Measurements from ENCODE around the gene SON. TPM values are rescaled to one million over a fixed set of nuclear protein-coding genes. Genes with fewer than 3 reads are reported as not detected.

The SON gene
- total and polyA plus RNA-seq, 2 of the 13 experiments (the other 11 are each of a cell fraction or from before 2014, with no cell fraction given): 61.3 to 78.3 TPM

DNA sequence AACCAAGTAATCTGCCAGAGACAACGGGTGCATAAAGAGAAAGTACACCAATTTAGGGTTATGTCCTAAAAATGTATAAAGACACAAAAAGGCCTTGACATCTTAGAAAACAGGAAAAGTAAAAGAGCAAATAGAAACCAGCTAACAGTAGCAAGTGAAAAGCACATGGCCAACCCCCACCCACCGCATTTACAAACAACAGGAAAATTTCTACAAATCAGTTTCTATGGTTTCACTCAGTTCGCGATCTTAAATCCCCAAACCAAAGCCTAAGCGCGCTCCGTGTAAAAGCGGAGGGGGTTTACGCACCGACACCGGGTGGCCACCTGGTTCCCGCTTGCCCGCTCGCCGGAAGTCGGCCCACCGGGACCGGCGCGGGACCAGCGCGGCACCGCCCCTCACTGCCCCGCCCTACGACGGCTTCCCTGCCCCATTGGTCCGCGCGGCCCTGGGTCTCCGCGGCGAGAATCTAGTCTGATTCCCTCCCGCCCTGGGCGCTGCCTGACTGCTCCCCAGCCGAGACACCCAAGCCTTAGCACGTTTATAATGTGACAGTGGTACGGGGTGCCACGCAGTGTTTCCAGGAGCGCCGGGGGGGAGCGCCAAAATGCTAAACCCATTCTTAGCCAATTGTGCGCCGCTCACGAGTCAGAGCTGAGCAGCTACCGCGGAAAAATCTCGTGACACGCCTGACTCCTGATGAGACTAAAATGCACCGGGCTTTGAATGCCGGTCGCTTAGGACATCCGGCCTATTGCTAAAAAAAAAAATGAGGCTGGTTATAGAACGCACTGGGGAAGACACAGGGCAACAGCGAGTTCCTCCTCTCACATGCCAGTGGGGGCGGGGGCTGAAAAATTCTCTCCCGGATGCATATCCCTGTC lies 840 bp upstream of the SON start, which contains the start of gene GART (continued):
- no peak for TF ChIP-seq ELF1 (CRISPR knock-in tag; IDR thresholded peaks at IDR 0.05)
- TF ChIP-seq, protein P1, sequence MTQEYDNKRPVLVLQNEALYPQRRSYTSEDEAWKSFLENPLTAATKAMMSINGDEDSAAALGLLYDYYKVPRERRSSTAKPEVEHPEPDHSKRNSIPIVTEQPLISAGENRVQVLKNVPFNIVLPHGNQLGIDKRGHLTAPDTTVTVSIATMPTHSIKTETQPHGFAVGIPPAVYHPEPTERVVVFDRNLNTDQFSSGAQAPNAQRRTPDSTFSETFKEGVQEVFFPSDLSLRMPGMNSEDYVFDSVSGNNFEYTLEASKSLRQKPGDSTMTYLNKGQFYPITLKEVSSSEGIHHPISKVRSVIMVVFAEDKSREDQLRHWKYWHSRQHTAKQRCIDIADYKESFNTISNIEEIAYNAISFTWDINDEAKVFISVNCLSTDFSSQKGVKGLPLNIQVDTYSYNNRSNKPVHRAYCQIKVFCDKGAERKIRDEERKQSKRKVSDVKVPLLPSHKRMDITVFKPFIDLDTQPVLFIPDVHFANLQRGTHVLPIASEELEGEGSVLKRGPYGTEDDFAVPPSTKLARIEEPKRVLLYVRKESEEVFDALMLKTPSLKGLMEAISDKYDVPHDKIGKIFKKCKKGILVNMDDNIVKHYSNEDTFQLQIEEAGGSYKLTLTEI (CRISPR knock-in tag; conservative IDR thresholded peaks at IDR 0.05): no peak
- TF ChIP-seq, protein P2, sequence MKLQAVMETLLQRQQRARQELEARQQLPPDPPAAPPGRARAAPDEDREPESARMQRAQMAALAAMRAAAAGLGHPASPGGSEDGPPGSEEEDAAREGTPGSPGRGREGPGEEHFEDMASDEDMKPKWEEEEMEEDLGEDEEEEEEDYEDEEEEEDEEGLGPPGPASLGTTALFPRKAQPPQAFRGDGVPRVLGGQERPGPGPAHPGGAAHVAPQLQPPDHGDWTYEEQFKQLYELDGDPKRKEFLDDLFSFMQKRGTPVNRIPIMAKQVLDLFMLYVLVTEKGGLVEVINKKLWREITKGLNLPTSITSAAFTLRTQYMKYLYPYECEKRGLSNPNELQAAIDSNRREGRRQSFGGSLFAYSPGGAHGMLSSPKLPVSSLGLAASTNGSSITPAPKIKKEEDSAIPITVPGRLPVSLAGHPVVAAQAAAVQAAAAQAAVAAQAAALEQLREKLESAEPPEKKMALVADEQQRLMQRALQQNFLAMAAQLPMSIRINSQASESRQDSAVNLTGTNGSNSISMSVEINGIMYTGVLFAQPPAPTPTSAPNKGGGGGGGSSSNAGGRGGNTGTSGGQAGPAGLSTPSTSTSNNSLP (IDR thresholded peaks at IDR 0.05; ENCODE audit: low read depth, low read length): 0 out of 2 replicates have a peak, but pooled peaks have one; percentile 7
- no peak for TF ChIP-seq SP1 (IDR thresholded peaks at IDR 0.05)
- TF ChIP-seq SP1 (CRISPR knock-in tag; IDR thresholded peaks at IDR 0.05): peak; percentile 81
- TF ChIP-seq POLR2AphosphoS5 (IDR thresholded peaks at IDR 0.05; ENCODE audit: low read depth, low read length): peak; percentile 72
- TF ChIP-seq, protein P3, sequence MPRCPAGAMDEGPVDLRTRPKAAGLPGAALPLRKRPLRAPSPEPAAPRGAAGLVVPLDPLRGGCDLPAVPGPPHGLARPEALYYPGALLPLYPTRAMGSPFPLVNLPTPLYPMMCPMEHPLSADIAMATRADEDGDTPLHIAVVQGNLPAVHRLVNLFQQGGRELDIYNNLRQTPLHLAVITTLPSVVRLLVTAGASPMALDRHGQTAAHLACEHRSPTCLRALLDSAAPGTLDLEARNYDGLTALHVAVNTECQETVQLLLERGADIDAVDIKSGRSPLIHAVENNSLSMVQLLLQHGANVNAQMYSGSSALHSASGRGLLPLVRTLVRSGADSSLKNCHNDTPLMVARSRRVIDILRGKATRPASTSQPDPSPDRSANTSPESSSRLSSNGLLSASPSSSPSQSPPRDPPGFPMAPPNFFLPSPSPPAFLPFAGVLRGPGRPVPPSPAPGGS (CRISPR knock-in tag; IDR thresholded peaks at IDR 0.05): no peak
- 0 out of 2 replicates have a peak, but pooled peaks have one; percentile 7 for TF ChIP-seq ZNF44 (CRISPR knock-in tag; IDR thresholded peaks at IDR 0.05)
- TF ChIP-seq DR1 (CRISPR knock-in tag; IDR thresholded peaks at IDR 0.05): peak; percentile 32; the same call in 1 of the 2 replicates
- 0 out of 2 replicates have a peak, but pooled peaks have one; percentile 22 for TF ChIP-seq DNMT1 (CRISPR knock-in tag; IDR thresholded peaks at IDR 0.05)
- TF ChIP-seq, protein P4, sequence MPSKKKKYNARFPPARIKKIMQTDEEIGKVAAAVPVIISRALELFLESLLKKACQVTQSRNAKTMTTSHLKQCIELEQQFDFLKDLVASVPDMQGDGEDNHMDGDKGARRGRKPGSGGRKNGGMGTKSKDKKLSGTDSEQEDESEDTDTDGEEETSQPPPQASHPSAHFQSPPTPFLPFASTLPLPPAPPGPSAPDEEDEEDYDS (CRISPR knock-in tag; IDR thresholded peaks at IDR 0.05): peak; percentile 80
- TF ChIP-seq ZNF326 (CRISPR knock-in tag; IDR thresholded peaks at IDR 0.05; ENCODE audit: borderline replicate concordance): no peak
- no peak; the same call in 1 of the 2 replicates for TF ChIP-seq ZNF792 (CRISPR knock-in tag; IDR thresholded peaks at IDR 0.05)
- peak; percentile 95 for TF ChIP-seq GABPB1 (CRISPR knock-in tag; IDR thresholded peaks at IDR 0.05)
- no peak for TF ChIP-seq TBL1XR1 (IDR thresholded peaks at IDR 0.05; ENCODE audit: borderline replicate concordance, low read length, partially characterized antibody)
- TF ChIP-seq, protein P5, sequence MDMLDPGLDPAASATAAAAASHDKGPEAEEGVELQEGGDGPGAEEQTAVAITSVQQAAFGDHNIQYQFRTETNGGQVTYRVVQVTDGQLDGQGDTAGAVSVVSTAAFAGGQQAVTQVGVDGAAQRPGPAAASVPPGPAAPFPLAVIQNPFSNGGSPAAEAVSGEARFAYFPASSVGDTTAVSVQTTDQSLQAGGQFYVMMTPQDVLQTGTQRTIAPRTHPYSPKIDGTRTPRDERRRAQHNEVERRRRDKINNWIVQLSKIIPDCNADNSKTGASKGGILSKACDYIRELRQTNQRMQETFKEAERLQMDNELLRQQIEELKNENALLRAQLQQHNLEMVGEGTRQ (IDR thresholded peaks at IDR 0.05; ENCODE audit: low read depth, low read length): no peak
- TF ChIP-seq, protein P5 (CRISPR knock-in tag; IDR thresholded peaks at IDR 0.05; ENCODE audit: borderline replicate concordance): no peak
- TF ChIP-seq FOXK1 (CRISPR knock-in tag; IDR thresholded peaks at IDR 0.05; ENCODE audit: borderline replicate concordance, low read depth): peak; percentile 45; the same call in 1 of the 2 replicates
- TF ChIP-seq NFKB2 (CRISPR knock-in tag; IDR thresholded peaks at IDR 0.05; ENCODE audit: borderline replicate concordance): peak; percentile 53
- TF ChIP-seq, protein P6, sequence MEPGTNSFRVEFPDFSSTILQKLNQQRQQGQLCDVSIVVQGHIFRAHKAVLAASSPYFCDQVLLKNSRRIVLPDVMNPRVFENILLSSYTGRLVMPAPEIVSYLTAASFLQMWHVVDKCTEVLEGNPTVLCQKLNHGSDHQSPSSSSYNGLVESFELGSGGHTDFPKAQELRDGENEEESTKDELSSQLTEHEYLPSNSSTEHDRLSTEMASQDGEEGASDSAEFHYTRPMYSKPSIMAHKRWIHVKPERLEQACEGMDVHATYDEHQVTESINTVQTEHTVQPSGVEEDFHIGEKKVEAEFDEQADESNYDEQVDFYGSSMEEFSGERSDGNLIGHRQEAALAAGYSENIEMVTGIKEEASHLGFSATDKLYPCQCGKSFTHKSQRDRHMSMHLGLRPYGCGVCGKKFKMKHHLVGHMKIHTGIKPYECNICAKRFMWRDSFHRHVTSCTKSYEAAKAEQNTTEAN (CRISPR knock-in tag; conservative IDR thresholded peaks at IDR 0.05): peak; percentile 70; the same call in 1 of the 2 replicates
- TF ChIP-seq ZMYM4 (CRISPR knock-in tag; IDR thresholded peaks at IDR 0.05): no peak; the same call in 1 of the 2 replicates

Measured in HepG2 (cell line).